GM19193 (cell line): Measurements from ENCODE around the gene OBSL1.

Experiments used
- POLR2A ChIP-seq: IDR thresholded peaks from 4 replicates; pipeline ENCODE4 v1.6.1; 2011; ENCODE audit not compliant: insufficient read depth, insufficient read length; ENCODE audit errors: extremely low read depth

OBSL1 gene

GRCh38 chr2:219526320-219527075 is 44.8 kb downstream of the OBSL1 start:
- TF ChIP-seq POLR2A, result no peak

GRCh38 chr2:219525533-219526232 is 45.7 kb downstream of the OBSL1 start:
- no peak for TF ChIP-seq POLR2A

GRCh38 chr2:219524817-219525216 is 46.5 kb downstream of the OBSL1 start:
- no peak for TF ChIP-seq POLR2A

- no peak for TF ChIP-seq POLR2A
Observed at GRCh38 chr2:219523031-219523671, 48.2 kb downstream of the OBSL1 start.

GRCh38 chr2:219522111-219523030 is 49.0 kb downstream of the OBSL1 start:
- no peak for TF ChIP-seq POLR2A

GRCh38 chr2:219521066-219521880 is 50.1 kb downstream of the OBSL1 start:
- TF ChIP-seq POLR2A, result no peak

- no peak for TF ChIP-seq POLR2A
Observed at GRCh38 chr2:219520079-219520478, 51.3 kb downstream of the OBSL1 start.

GRCh38 chr2:219519526-219519916 is 51.8 kb downstream of the OBSL1 start:
- TF ChIP-seq POLR2A, result no peak

- no peak for TF ChIP-seq POLR2A
Observed at GRCh38 chr2:219517954-219518778, 53.2 kb downstream of the OBSL1 start.

GRCh38 chr2:219516888-219517287 is 54.5 kb downstream of the OBSL1 start:
- TF ChIP-seq POLR2A, result no peak

- no peak for TF ChIP-seq POLR2A
Observed at GRCh38 chr2:219515874-219516629, 55.3 kb downstream of the OBSL1 start.

GRCh38 chr2:219514836-219515235 is 56.5 kb downstream of the OBSL1 start:
- TF ChIP-seq POLR2A, result no peak
